Upper lobe of left lung (tissue), 4 donors: ENCODE data around the gene FCSK.

Source experiments
- CTCF ChIP-seq, 6 experiments: fragments of 450-650 bp in 4 of 6; fragments of 200-600 bp in 2 of 6; sonication (generic) in 2 of 6; IDR thresholded peaks; one replicate each; pipeline ENCODE4 v1.5.1; 2016 to 2019; ENCODE audit warnings: antibody characterized with exemption in 6 of 6
- EP300 ChIP-seq, 4 donors: sonication (generic); formaldehyde crosslinking; IDR thresholded peaks; one replicate each; pipeline ENCODE4 v1.5.1; 2017; ENCODE audit warnings: antibody characterized with exemption in 4 of 4, control low read depth in 2 of 4
- POLR2A ChIP-seq, 4 donors: fragments of 450-650 bp; IDR thresholded peaks; one replicate each; pipeline ENCODE4 v1.5.1; 2016 to 2017; ENCODE audit warnings: antibody characterized with exemption in 4 of 4, mild to moderate bottlenecking in 2 of 4
- POLR2AphosphoS5 ChIP-seq, 2 donors: sonication (generic); formaldehyde crosslinking; IDR thresholded peaks; one replicate each; pipeline ENCODE4 v1.5.1; 2017; ENCODE audit warnings: antibody characterized with exemption in 2 of 2

- TF ChIP-seq POLR2A (IDR thresholded peaks at IDR 0.05) (no peak), CTCF (IDR thresholded peaks at IDR 0.05) (no peak), EP300 (IDR thresholded peaks at IDR 0.05) (no peak), POLR2AphosphoS5 (IDR thresholded peaks at IDR 0.05) (no peak)
Measured at GRCh38 chr16:70466805-70467076, 12.3 kb downstream of the FCSK start.
